HG03095 (cell line): ENCODE data around the gene RPL29.

Source experiments
- ATAC-seq: cut with Tn5 transposase; IDR thresholded peaks from one replicate; pipeline ENCODE4 v1.9.1; 2021; ENCODE audit warnings: moderate library complexity; ENCODE audit not compliant: unreplicated experiment

RPL29 gene

GRCh38 chr3:51966922-51967383 lies 28.7 kb downstream of the RPL29 start:
- no peak for ATAC-seq

DNA sequence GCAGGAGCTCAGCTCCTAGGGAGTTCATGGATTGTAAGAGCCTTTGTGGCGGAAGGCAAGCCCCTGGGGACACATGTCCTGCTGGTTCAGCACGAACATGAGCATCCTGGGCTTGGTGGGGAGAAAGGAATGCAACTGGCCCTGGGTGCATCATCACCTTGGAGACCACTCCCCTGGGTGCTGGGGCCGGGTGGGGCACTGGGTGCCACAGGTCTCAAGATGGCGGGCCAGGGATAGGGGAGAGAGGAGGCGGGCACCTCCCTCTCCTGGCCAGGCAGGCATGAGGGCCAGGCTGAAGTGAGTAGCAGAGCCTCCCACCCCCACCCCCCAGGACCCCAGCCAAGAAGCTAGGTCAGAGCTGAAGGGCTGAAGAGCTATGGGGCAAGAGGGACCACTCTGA lies 29.2 kb downstream of the RPL29 start:
- ATAC-seq, result no peak

GRCh38 chr3:51966016-51966415 lies 29.7 kb downstream of the RPL29 start:
- ATAC-seq, result no peak

- no peak for ATAC-seq
Observed at GRCh38 chr3:51964521-51964920, 31.2 kb downstream of the RPL29 start.

DNA sequence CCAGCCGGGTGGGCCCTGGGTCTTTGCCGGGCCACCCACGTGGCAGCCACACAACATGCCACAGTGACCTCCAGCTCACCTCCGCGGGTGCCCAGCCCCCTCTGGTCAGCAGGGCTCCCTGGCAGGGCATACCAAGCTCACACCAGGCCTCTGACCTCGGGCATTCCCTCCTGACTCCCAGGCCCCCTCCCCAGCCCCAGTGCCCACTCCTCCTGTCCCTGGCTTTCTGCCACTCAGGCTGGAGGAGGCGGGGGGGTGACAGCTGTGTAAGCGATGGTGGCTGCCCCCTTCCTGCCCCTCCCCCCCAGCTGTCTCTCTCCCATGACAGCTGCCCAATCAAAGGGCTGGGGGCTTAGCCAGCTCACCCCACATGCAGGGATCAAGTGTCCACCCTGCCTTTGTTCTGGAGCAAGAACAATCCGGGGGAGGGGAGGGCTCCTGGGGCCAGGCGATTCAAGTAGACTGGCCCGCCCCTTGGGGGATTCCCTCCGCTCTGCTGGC lies 31.7 kb downstream of the RPL29 start:
- ATAC-seq, result no peak

- no peak for ATAC-seq
Observed at GRCh38 chr3:51962854-51963530, 32.7 kb downstream of the RPL29 start.

DNA sequence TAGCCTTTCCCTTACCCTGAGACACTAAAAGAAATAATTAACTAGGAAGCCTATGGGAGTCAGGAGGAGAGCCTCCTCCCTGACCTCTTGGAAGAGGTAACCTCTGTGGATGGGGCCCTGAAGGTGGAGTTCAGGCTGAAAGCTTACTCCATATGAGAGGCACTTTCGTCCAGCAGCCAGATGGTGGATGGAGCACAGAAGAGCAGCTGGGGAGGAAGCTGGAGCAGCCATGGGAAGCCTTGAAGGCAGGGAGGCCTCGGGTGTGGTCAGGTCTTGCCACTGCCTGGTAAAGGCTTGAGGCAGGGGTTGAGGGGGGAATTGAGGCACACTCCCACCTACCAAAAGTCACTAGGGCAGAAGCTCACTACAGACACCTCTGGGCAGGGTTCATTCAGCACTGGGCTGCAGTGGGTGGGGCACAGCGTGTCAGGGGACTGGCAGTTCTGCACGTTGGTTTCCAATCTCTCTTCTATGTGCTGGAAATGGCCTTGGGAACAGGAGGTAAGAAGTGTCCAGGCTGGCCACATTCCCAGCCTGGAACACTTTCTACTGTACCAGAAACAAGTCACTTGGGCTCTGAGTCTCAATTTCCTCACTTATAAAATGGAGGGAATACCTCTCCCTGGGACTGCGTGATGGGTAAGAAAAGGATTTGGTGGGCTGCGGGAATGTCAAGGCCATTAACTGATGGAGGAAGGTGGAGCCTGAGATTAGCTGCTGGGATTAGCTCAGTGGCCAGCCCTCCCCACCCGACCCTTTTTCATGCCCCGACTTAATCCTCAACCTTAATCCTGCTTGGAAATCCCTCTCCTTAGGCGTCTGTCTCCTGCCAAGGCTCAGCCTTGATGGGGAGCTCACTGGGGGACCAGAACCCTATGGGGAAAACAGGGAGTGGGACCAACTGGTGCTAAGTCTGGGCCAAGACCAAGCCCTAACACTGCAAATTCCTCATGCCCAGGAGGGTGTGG lies 33.8 kb downstream of the RPL29 start:
- no peak for ATAC-seq

DNA sequence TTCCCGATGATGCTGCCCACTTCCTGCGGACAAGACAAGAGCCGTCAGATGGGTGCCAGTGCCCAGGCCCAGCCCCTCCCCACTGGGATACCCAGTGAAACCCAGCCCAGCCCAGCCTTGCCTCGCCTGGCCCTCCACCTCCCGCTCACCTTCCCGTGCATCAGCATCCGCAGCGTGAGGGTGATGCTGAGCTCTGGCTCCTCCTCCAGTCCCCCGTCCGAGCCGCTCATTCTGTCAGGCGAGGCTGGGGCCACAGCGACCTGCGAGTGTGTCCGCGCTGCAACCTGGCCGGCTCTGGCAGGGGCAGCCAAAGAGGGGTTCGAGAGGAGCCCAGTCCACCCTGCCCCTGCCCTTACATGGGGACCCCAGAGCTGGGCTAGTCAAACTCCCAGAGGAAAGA lies 34.7 kb downstream of the RPL29 start:
- ATAC-seq, result no peak

DNA sequence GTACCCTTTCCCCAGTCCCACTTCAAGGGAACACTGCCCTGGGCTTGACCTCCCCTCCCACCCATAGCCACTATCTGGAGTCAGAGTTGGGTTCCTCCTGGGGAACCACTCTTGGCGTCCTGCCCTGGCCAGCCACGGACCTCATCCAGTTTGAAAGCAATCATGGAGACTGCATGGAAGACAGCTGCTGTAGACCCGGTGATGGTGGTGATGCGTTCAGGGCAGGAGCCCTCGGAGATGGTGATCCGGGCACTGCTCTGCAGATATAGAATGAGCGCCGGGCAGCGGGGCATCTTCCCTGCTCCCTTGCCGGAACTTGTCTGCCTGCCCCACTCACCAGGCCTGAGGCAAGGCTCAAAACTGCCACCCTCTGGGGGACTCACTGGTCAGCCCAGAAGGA lies 35.3 kb downstream of the RPL29 start:
- ATAC-seq, result no peak

DNA sequence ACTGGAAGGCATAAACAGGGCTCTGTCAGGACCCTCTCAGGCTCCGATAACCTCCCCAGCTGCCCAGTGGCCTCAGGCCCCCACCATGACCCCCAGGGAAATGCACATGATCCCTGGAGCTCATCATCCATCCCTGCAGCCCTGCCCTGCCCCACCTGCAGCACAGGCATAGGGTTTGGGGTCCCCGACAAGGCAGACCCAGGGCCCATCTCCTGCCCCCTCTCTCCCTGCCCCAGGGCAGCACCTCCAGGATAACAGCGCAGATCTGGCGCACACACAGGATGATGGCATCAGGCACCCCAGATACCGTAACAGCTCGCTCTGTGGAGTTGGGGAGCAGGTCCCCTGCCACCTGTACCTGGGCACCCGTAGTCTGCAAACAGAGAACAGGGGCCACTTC lies 36.0 kb downstream of the RPL29 start:
- ATAC-seq, result no peak

- ATAC-seq, result no peak
Observed at GRCh38 chr3:51958603-51959521, 36.8 kb downstream of the RPL29 start.

GRCh38 chr3:51957520-51958205 lies 38.0 kb downstream of the RPL29 start:
- no peak for ATAC-seq

GRCh38 chr3:51955893-51956770 lies 39.6 kb downstream of the RPL29 start:
- ATAC-seq, result no peak

- ATAC-seq, result no peak
Observed at GRCh38 chr3:51955175-51955892, 40.4 kb downstream of the RPL29 start, which contains the start of gene GPR62. GPR62 (plus strand) TSS chr3:51955381; CDS start chr3:51955653, 272 bp downstream.

- no peak for ATAC-seq
Observed at GRCh38 chr3:51954713-51955112, 41.0 kb downstream of the RPL29 start.

DNA sequence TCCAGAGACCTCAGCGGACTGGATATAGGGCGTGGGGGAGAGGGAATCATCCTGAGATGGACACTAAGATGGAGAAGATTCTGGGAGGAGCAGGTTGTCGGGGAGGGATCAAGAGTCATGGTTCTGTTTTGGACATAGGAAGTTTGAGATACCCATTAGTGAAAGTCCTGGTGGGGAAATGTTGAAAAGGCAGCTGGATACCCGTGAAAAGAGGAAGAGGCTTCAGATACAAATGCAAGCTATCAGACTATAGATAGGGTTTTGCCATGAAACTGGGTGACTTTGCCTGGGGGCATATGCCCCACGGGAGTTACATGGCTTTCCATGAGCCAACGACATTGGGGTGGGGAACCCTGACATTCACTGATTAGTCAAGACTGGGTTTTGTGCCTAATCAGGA lies 41.6 kb downstream of the RPL29 start:
- no peak for ATAC-seq

DNA sequence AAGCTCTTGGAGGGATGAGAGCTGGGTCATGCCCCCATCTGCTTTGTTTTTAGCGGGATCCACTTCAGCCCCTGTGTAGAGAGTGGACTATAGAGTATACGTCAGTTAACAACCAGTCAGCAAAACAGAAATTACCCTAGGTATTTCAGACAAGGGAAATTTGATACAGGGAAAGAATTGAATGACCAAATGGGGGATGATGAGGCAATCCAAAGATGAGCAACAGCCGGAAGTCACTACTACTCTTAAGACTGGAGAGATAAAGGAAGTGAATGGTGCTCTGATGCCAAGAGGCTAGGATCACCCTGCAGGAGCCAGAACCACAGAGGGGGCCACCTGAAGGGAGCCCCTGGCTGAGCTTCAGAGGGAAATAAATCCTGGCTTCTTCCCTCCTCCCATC lies 42.2 kb downstream of the RPL29 start:
- no peak for ATAC-seq

DNA sequence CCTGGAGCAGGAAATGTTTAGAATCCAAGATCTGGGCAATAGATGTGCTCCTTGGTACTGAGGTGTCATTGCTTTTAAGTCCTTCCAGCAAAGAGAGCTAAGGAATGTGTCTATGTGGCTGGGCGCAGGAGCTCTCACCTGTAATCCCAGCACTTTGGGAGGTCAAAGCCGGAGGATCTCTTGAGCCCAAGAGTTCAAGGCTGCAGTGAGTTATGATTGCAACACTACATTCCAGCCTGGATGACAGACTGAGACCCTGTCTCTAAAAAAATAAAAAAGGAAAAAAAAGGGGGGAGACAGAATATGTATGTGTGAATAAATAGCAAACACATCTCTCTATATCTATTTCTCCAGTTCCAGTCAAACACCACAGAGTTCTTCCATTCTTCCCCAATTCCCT lies 44.8 kb downstream of the RPL29 start:
- ATAC-seq, result no peak

DNA sequence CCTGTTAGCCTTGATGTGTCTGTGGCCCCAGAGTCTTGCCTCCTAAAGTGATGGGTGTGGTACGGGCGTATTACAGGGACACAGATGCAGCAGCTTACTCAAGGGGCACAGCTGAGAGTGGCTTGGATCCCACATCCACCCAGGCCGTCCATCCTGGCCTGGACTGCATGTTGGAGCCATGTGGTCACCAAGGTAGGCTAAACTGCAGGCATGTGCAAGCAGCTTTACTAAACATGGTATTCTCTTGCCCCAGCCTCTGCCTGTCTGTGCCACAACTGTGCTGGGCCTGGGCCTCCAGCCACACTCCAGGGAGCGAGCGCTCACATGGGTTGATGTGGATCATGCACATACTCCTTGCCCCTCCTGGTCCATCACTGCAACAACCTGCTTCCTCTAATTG lies 46.6 kb downstream of the RPL29 start:
- no peak for ATAC-seq
